H1 (cell line): ENCODE data around the gene TCF7. TPM values are rescaled to one million over a fixed set of nuclear protein-coding genes. Genes with fewer than 3 reads are reported as not detected.

Experiments used
- CEBPB ChIP-seq: IDR thresholded peaks from 2 replicates; pipeline ENCODE4 v1.6.1; 2012; ENCODE audit warnings: low read depth, low read length
- EGR1 ChIP-seq: IDR thresholded peaks from 2 replicates; pipeline ENCODE4 v1.6.1; 2011; ENCODE audit warnings: low read depth, low read length, borderline replicate concordance
- YY1 ChIP-seq: IDR thresholded peaks from 2 replicates; pipeline ENCODE4 v1.6.1; 2011; ENCODE audit warnings: low read depth, mild to moderate bottlenecking, low read length
- polyA plus RNA-seq, 7 experiments: library from polyadenylated mRNA; depleted of rRNA in 3 of 7; stranded (reverse) in 5 of 7; unstranded in 2 of 7; fragments of >200 nt in 5 of 7; fragments of 200-250 nt in 2 of 7; gene quantifications; 1 replicate in 5 of 7; 2 replicates in 1 of 7; 4 replicates in 1 of 7; pipeline versions ENCODE4 v1.2.1 to v1.2.3, GENCODE V29; 2011 to 2013; ENCODE audit warnings: missing spikeins in 2 of 7, mixed read lengths in 2 of 7
- total RNA-seq: library from RNA; stranded (reverse); fragmentation: NEBNext Ultra II Directional; extraction: Animal tissue kit (Norgen Biotek cat#: 25700); gene quantifications from 2 replicates; pipeline ENCODE4 v1.2.1, GENCODE V29; 2021

Gene TCF7
- total and polyA plus RNA-seq, 2 of the 8 experiments (the other 6 are each of a cell fraction or from before 2014, with no cell fraction given), result 4.7 to 8.5 TPM

DNA sequence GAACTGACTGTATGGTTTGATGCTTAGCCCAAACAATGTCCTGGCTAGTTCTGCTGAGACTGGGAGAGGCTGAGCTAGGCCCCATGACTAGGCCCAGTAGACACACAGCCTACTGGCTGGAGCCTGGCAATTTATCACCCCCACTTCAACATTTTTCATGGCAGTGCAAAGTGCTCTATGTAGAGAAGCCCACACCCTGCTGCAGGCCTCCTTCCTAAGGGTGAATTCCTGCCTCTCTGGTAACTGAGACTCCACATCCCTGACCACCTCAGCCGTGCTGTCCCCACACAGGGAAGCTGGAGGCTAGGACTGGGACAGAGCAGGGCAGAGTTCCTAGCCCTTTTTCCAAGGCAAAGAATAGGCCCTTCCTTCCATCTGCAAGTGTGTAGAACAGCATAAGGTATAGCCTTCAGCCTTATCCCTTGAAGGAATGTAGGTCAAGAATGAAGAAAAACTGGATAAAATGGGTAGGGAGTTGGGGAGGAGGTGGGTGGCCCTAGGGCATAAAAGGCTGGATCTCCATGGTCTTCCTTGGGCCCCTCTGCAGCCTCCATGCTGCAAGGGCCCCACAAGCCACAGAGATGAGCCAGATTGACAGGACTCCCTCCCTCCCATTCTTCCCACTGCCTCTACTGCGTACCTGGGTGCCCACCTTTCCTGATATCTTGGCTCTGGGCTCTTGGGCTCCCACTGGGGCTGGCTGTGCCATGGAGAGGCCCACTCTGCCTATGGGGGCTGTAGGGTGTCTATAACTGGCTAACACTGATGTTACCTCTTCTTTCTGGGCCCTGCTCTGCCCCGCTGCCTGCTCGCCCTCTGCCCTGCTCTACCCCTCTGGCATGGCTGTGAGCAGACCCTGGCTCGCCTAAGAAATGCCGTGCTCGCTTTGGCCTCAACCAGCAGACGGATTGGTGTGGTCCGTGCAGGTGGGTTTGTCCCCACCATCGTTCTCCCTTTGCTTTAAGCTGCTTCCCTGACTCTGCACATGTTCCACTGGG, 29.8 kb downstream of the TCF7 start (continued):
- TF ChIP-seq CEBPB (no peak), EGR1 (no peak), YY1 (no peak)
